ENCODE data around the gene RBM15B.
"Not testable (repeated sequence)": the region's sequence is repeated elsewhere in the genome, so short reads cannot be mapped to it uniquely, and the experiment has no call there.

The RBM15B gene

DNA sequence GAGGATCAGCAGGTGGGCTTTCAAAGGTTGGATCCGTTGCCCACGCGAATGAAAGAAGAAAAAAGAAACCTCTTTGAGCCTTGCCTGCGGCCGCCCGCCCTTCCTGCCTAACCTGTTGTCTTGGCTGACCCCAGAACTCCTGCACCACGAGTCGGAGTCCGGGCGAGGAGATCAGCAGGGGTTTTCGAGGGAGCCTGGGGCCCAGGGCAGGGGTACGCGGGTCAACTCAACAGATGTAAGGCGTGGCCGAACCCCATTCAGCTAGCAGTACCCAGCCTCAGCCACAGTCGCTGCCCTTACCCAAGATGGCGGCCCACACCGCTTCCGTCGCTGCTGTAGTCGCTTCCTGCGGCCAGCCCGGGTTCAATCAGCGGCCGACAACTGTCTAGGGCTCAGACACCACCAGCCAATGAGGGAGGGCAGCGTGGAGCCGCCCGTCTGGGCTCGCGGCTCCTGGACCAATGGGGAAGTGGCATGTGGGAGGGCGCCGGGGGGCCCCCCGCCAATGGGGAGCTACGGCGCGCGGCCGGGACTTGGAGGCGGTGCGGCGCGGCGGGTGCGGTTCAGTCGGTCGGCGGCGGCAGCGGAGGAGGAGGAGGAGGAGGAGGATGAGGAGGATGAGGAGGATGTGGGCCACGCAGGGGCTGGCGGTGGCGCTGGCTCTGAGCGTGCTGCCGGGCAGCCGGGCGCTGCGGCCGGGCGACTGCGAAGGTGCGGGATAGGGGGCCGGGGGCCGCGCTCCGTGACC, 6.2 kb upstream of the RBM15B start, which contains the start of gene MANF:
TSS of gene MANF (plus strand) at position 566 of the 748 bp plus-strand sequence. CDS start at position 618, 52 bp downstream.
- Histone ChIP-seq H4K20me1 (ENCODE audit: insufficient read depth, low read length) (peaks cover 15% of the 10 kb centered on the region), H3K4me2 (ENCODE audit: low read length) (peak within 1 kb of the TSS; percentile 84), H3K79me2 (ENCODE audit: low read length) (peaks cover 58% of the 10 kb centered on the region), H3K27me3 (ENCODE audit: low read depth, low read length) (no peaks in the 10 kb centered on the region), H3K36me3 (replicated peaks; ENCODE audit: low read depth, low read length) (peaks cover 38% of the 10 kb centered on the region), H3K9ac (ENCODE audit: low read length) (peak within 1 kb of the TSS; percentile 98), H3K4me3 (ENCODE audit: low read length) (peak within 1 kb of the TSS; percentile 84), H2AFZ (ENCODE audit: low read depth, low read length) (peak within 1 kb of the TSS; percentile 48; the same call in 1 of the 2 replicates), H3K9me3 (ENCODE audit: insufficient read depth, low read length) (no peaks in the 10 kb centered on the region), H3K27ac (ENCODE audit: low read length) (peak within 1 kb of the TSS; percentile 73), H3K4me1 (ENCODE audit: low read length) (peaks cover 31% of the 10 kb centered on the region)
- TF ChIP-seq, protein P1, sequence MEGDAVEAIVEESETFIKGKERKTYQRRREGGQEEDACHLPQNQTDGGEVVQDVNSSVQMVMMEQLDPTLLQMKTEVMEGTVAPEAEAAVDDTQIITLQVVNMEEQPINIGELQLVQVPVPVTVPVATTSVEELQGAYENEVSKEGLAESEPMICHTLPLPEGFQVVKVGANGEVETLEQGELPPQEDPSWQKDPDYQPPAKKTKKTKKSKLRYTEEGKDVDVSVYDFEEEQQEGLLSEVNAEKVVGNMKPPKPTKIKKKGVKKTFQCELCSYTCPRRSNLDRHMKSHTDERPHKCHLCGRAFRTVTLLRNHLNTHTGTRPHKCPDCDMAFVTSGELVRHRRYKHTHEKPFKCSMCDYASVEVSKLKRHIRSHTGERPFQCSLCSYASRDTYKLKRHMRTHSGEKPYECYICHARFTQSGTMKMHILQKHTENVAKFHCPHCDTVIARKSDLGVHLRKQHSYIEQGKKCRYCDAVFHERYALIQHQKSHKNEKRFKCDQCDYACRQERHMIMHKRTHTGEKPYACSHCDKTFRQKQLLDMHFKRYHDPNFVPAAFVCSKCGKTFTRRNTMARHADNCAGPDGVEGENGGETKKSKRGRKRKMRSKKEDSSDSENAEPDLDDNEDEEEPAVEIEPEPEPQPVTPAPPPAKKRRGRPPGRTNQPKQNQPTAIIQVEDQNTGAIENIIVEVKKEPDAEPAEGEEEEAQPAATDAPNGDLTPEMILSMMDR (IDR thresholded peaks at IDR 0.05; ENCODE audit: low read depth, low read length), result no peak
- TF ChIP-seq EZH2phosphoT487 (IDR thresholded peaks at IDR 0.05; ENCODE audit: low read depth), result no peak

DNA sequence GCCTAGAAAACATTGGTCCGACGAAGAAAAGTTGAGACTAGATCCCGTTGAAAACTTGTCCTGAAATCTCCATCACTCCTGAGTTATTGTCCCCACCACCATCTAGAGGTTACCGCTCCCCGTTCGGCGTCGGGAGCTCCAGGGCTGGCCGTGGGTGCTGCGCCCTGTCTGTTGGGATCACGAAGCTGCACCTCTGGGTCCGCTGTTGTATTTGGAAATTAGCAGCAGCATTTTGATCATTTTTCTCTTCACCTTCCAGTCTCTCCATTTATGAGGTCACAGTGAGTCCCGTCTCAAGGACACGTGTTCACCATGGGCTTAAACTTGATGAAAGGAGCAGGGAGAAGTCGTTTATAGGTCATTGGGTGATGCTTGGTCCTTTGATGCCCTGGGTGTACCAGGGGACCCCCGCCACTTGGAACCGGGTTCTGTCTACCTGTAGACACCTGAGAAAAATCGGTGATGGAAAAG, 5.4 kb upstream of the RBM15B start:
- H3K4me3 ChIP-seq (ENCODE audit: low read length), result peak overlapping the region; percentile 84
- H3K27me3 ChIP-seq (ENCODE audit: low read depth, low read length), result no peaks in the 10 kb centered on the region
- peak overlapping the region; percentile 97 for H3K9ac ChIP-seq (ENCODE audit: low read length)
- H3K9me3 ChIP-seq (ENCODE audit: insufficient read depth, low read length), result no peaks in the 10 kb centered on the region
- H2AFZ ChIP-seq (ENCODE audit: low read depth, low read length), result no peak overlapping the region
- H3K36me3 ChIP-seq (replicated peaks; ENCODE audit: low read depth, low read length), result peaks cover 44% of the 10 kb centered on the region
- TF ChIP-seq, protein P1 (IDR thresholded peaks at IDR 0.05; ENCODE audit: low read depth, low read length), result no peak
- no peak for TF ChIP-seq EZH2phosphoT487 (IDR thresholded peaks at IDR 0.05; ENCODE audit: low read depth)
- peak overlapping the region; percentile 83 for H3K4me2 ChIP-seq (ENCODE audit: low read length)
- peaks cover 58% of the 10 kb centered on the region for H3K79me2 ChIP-seq (ENCODE audit: low read length)
- peaks cover 15% of the 10 kb centered on the region for H4K20me1 ChIP-seq (ENCODE audit: insufficient read depth, low read length)
- H3K27ac ChIP-seq (ENCODE audit: low read length), result peak overlapping the region; percentile 52
- H3K4me1 ChIP-seq (ENCODE audit: low read length), result peaks cover 38% of the 10 kb centered on the region

DNA sequence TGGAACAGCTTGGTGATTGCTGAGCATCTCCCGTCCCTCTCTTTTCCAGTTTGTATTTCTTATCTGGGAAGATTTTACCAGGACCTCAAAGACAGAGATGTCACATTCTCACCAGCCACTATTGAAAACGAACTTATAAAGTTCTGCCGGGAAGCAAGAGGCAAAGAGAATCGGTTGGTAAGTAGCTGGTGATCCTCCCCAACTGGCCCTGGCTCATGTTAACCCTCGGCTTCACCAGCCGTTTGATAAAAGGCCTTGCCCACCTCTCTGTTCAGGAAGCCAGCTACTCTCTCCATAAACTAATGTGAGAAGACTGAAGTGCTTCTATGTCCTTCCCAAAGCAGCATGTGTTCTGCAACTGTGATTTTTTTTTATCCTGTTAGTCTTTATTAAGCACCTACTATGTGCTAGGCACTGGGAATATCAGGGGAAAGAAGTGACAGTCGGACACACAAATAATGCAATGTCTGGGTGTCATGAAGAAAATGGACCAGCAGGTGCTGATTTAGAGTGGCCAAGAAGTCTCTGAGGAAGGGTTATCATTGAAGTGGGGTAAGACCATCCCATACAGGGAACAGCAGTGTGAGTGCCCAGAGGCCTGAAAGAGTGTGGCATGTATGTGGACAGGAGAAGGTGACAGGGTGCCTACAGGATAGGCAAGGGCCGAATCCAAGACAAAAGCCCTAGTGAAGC, 4.8 kb upstream of the RBM15B start:
- H3K9me3 ChIP-seq (ENCODE audit: insufficient read depth, low read length), result no peaks in the 10 kb centered on the region
- H4K20me1 ChIP-seq (ENCODE audit: insufficient read depth, low read length), result peaks cover 15% of the 10 kb centered on the region
- peaks cover 59% of the 10 kb centered on the region for H3K79me2 ChIP-seq (ENCODE audit: low read length)
- H3K4me1 ChIP-seq (ENCODE audit: low read length), result peaks cover 40% of the 10 kb centered on the region
- no peaks in the 10 kb centered on the region for H3K27me3 ChIP-seq (ENCODE audit: low read depth, low read length)
- H3K27ac ChIP-seq (ENCODE audit: low read length), result peak overlapping the region; percentile 52
- H3K36me3 ChIP-seq (replicated peaks; ENCODE audit: low read depth, low read length), result peaks cover 44% of the 10 kb centered on the region
- H3K9ac ChIP-seq (ENCODE audit: low read length), result peak overlapping the region; percentile 97
- H3K4me3 ChIP-seq (ENCODE audit: low read length), result peak overlapping the region; percentile 84
- peak overlapping the region; percentile 83 for H3K4me2 ChIP-seq (ENCODE audit: low read length)
- TF ChIP-seq EZH2phosphoT487 (IDR thresholded peaks at IDR 0.05; ENCODE audit: low read depth), result no peak
- TF ChIP-seq, protein P1 (IDR thresholded peaks at IDR 0.05; ENCODE audit: low read depth, low read length), result no peak
- H2AFZ ChIP-seq (ENCODE audit: low read depth, low read length), result no peak overlapping the region

- peaks cover 40% of the 10 kb centered on the region for H3K4me1 ChIP-seq (ENCODE audit: low read length)
- H3K4me2 ChIP-seq (ENCODE audit: low read length), result peak overlapping the region; percentile 83
- H4K20me1 ChIP-seq (ENCODE audit: insufficient read depth, low read length), result peaks cover 15% of the 10 kb centered on the region
- H3K4me3 ChIP-seq (ENCODE audit: low read length), result peak overlapping the region; percentile 84
- peaks cover 65% of the 10 kb centered on the region for H3K79me2 ChIP-seq (ENCODE audit: low read length)
- no peak overlapping the region for H3K27ac ChIP-seq (ENCODE audit: low read length)
- H2AFZ ChIP-seq (ENCODE audit: low read depth, low read length), result no peak overlapping the region
- peaks cover 44% of the 10 kb centered on the region for H3K36me3 ChIP-seq (replicated peaks; ENCODE audit: low read depth, low read length)
- no peaks in the 10 kb centered on the region for H3K9me3 ChIP-seq (ENCODE audit: insufficient read depth, low read length)
- peak overlapping the region; percentile 97 for H3K9ac ChIP-seq (ENCODE audit: low read length)
- H3K27me3 ChIP-seq (ENCODE audit: low read depth, low read length), result no peaks in the 10 kb centered on the region
- TF ChIP-seq, protein P1 (IDR thresholded peaks at IDR 0.05; ENCODE audit: low read depth, low read length), result no peak
- TF ChIP-seq EZH2phosphoT487 (IDR thresholded peaks at IDR 0.05; ENCODE audit: low read depth), result no peak
These were observed 4.2 kb upstream of the RBM15B start for GRCh38 chr3:51386852-51387229.

DNA sequence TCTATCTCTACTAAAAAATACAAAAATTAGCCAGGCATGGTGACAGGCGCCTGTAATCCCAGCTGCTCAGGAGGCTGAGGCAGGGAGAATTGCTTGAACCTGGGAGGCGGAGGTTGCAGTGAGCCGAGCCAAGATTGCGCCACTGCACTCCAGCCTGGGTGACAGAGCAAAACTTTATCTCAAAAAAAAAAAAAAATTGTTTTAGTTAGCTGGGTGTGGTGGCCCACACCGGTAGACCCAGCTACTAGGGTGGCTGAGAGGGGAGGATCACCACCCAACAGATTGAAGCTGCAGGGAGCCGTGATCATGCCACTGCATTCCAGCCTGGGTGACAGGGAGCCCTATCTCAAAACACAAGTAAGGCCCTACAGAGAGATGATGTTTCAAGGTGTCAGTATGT, 3.8 kb upstream of the RBM15B start:
- H3K36me3 ChIP-seq (replicated peaks; ENCODE audit: low read depth, low read length), result peaks cover 46% of the 10 kb centered on the region
- H2AFZ ChIP-seq (ENCODE audit: low read depth, low read length); H3K9ac ChIP-seq (ENCODE audit: low read length); H3K9me3 ChIP-seq (ENCODE audit: insufficient read depth, low read length); H3K4me3 ChIP-seq (ENCODE audit: low read length); H3K27me3 ChIP-seq (ENCODE audit: low read depth, low read length): not testable (repeated sequence)
- peak overlapping the region; percentile 7; the same call in 1 of the 2 replicates for H3K4me2 ChIP-seq (ENCODE audit: low read length)
- H3K4me1 ChIP-seq (ENCODE audit: low read length), result peaks cover 42% of the 10 kb centered on the region
- H3K27ac ChIP-seq (ENCODE audit: low read length), result 0 out of 2 replicates have a peak overlapping the region, but pooled peaks have one; percentile 2
- peaks cover 69% of the 10 kb centered on the region for H3K79me2 ChIP-seq (ENCODE audit: low read length)
- H4K20me1 ChIP-seq (ENCODE audit: insufficient read depth, low read length), result peaks cover 17% of the 10 kb centered on the region
